Sigmoid colon (tissue), 7 donors: ENCODE measurements around the gene HPS1. TPM values are rescaled to one million over a fixed set of nuclear protein-coding genes. Genes with fewer than 3 reads are reported as not detected.

Experiments
- DNase-seq: peaks from one replicate; pipeline ENCODE4 v3.0.0-alpha.2; 2019
- H3K27ac ChIP-seq, 4 donors: fragments of 200-600 bp; sonication (generic); one replicate each; pipeline ENCODE4 v1.5.1; 2016 to 2019; ENCODE audit warnings: mild to moderate bottlenecking in 1 of 4
- H3K27me3 ChIP-seq, 3 donors: fragments of 200-600 bp; sonication (generic); one replicate each; pipeline ENCODE4 v1.5.1; 2019; ENCODE audit warnings: mild to moderate bottlenecking in 1 of 3
- H3K36me3 ChIP-seq, 4 donors: fragments of 200-600 bp; sonication (generic); one replicate each; pipeline ENCODE4 v1.5.1; 2016 to 2019
- H3K4me1 ChIP-seq, 4 donors: fragments of 200-600 bp; sonication (generic); one replicate each; pipeline ENCODE4 v1.5.1; 2017 to 2019
- H3K4me3 ChIP-seq, 4 donors: fragments of 200-600 bp; sonication (generic); one replicate each; pipeline ENCODE4 v1.5.1; 2017 to 2019; ENCODE audit warnings: mild to moderate bottlenecking in 2 of 4, moderate library complexity in 1 of 4
- H3K9me3 ChIP-seq, 4 donors: fragments of 200-600 bp in 3 of 4; sonication (generic) in 3 of 4; one replicate each; pipeline versions ENCODE4 v1.5.1 to v1.6.1; 2013 to 2019
- EP300 ChIP-seq, 4 donors: sonication (generic); formaldehyde crosslinking; IDR thresholded peaks; one replicate each; pipeline ENCODE4 v1.6.1; 2017; ENCODE audit warnings: antibody characterized with exemption in 4 of 4
- POLR2A ChIP-seq, 2 donors: fragments of 450-650 bp; IDR thresholded peaks; one replicate each; pipeline ENCODE4 v1.6.1; 2016; ENCODE audit warnings: antibody characterized with exemption in 2 of 2, mild to moderate bottlenecking in 2 of 2, moderate library complexity in 2 of 2
- POLR2AphosphoS5 ChIP-seq, 4 donors: sonication (generic); formaldehyde crosslinking; IDR thresholded peaks; one replicate each; pipeline ENCODE4 v1.6.1; 2017; ENCODE audit warnings: antibody characterized with exemption in 4 of 4
- WGBS, 2 donors: extraction: QIAGEN DNeasy Blood & Tissue Kit; methylation state at CpG; one replicate each; pipeline ENCODE4 v1.1.7; 2013; 5-methylcytosine and 5-hydroxymethylcytosine counted together
- intact Hi-C: fragments of 100-400 bp; cut with DNase I; formaldehyde crosslinking; loops from one replicate; pipeline ENCODE4 v1.15.1; 2023
- polyA plus RNA-seq, 3 donors: library from polyadenylated mRNA; stranded (reverse); fragments of 200-250 nt; gene quantifications; one replicate each; pipeline ENCODE4 v1.2.3, GENCODE V29; 2013
- total RNA-seq, 4 donors: library from RNA; depleted of rRNA; stranded (reverse); fragments of >200 nt; gene quantifications; one replicate each; pipeline ENCODE4 v1.1.0, GENCODE V29; 2016
- TF ChIP-seq, protein P1 (sequence below), 4 experiments: fragments of 450-650 bp in 3 of 4; fragments of 200-600 bp in 1 of 4; IDR thresholded peaks; one replicate each; pipeline ENCODE4 v1.5.1; 2016 to 2019; ENCODE audit warnings: antibody characterized with exemption in 4 of 4, mild to moderate bottlenecking in 3 of 4, moderate library complexity in 2 of 4
- donor health status: healthy with polysubstance abuse.
- donor health status: Bipolar disorder and iron deficiency.
- donor health status: healthy.

Gene HPS1
- total and polyA plus RNA-seq, 7 donors: 44.7 to 93.1 (median 70.7) TPM

GRCh38 chr10:98486421-98486820 lies 39.7 kb upstream of the HPS1 start:
- no peak for DNase-seq
- intact Hi-C loops: no loop called here

DNA sequence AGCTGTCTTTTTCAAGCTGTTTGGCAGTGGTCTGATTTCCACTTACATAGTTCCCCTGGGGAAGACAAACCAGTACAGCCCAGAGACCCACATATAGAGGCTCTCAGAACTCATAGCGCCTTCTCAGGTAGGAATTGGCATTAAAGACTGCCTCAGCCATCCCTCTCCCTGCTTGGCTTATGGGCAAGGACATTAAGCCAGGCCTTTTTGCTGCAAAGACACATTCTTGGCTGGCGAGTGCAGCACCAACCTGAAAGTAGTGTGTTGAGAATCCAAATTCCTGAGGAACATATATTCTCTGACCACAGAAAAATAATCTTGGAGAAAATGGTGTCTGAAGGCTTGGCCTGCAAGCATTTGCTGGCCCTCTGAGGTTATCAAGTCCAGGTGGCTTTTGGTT lies 39.2 kb upstream of the HPS1 start:
- Histone ChIP-seq H3K36me3 (no peaks in the 10 kb centered on the region), H3K27ac (no peak overlapping the region), H3K4me3 (no peak overlapping the region), H3K9me3 (no peaks in the 10 kb centered on the region), H3K27me3 (no peaks in the 10 kb centered on the region), H3K4me1 (peaks cover 0 to 6% (median 2%) of the 10 kb centered on the region in 4 donors)
- no peak for DNase-seq
- WGBS, 2 donors: 83 to 90% methylated on average over 2 of the region's 2 CpGs
- TF ChIP-seq EP300 (IDR thresholded peaks at IDR 0.05) (no peak), POLR2AphosphoS5 (IDR thresholded peaks at IDR 0.05) (no peak), POLR2A (IDR thresholded peaks at IDR 0.05) (no peak)
- TF ChIP-seq, protein P1, sequence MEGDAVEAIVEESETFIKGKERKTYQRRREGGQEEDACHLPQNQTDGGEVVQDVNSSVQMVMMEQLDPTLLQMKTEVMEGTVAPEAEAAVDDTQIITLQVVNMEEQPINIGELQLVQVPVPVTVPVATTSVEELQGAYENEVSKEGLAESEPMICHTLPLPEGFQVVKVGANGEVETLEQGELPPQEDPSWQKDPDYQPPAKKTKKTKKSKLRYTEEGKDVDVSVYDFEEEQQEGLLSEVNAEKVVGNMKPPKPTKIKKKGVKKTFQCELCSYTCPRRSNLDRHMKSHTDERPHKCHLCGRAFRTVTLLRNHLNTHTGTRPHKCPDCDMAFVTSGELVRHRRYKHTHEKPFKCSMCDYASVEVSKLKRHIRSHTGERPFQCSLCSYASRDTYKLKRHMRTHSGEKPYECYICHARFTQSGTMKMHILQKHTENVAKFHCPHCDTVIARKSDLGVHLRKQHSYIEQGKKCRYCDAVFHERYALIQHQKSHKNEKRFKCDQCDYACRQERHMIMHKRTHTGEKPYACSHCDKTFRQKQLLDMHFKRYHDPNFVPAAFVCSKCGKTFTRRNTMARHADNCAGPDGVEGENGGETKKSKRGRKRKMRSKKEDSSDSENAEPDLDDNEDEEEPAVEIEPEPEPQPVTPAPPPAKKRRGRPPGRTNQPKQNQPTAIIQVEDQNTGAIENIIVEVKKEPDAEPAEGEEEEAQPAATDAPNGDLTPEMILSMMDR (IDR thresholded peaks at IDR 0.05): no peak
- intact Hi-C loops: no loop called here

More at GRCh38 chr10:98486421-98486820, 39.7 kb upstream of the HPS1 start:
- H3K27me3 ChIP-seq: no peaks in the 10 kb centered on the region
- no peak overlapping the region for H3K4me3 ChIP-seq
- no peaks in the 10 kb centered on the region for H3K9me3 ChIP-seq
- peaks cover 0 to 6% (median 2%) of the 10 kb centered on the region in 4 donors for H3K4me1 ChIP-seq
- WGBS, 2 donors: 92 to 96% methylated on average over 3 of the region's 3 CpGs
- H3K27ac ChIP-seq: no peak overlapping the region
- H3K36me3 ChIP-seq: no peaks in the 10 kb centered on the region
- TF ChIP-seq EP300 (IDR thresholded peaks at IDR 0.05) (no peak), POLR2A (IDR thresholded peaks at IDR 0.05) (no peak), POLR2AphosphoS5 (IDR thresholded peaks at IDR 0.05) (no peak)
- TF ChIP-seq, protein P1 (IDR thresholded peaks at IDR 0.05): no peak

DNA sequence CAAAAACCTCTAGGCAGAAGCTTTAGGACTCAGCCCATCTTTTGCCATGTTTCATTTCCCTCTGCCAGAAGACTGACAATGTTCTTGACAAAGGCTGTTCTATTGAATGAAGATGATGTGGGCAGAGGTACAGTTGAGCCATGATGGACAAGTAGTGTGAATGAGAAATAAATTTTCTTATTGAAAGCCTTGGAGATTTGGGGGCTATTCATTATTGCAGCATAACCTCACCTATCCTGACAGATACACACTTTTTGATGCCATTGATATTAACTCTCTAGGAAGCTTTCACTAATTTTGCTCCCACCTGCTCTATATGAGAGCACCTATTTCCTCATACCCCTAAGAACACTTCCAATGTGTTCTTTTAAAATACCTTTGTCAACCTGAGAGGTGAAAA lies 36.9 kb upstream of the HPS1 start:
- Histone ChIP-seq H3K4me3 (no peak overlapping the region), H3K36me3 (no peaks in the 10 kb centered on the region), H3K27ac (no peak overlapping the region), H3K9me3 (no peaks in the 10 kb centered on the region), H3K4me1 (peaks cover 0 to 6% (median 2%) of the 10 kb centered on the region in 4 donors), H3K27me3 (no peaks in the 10 kb centered on the region)
- intact Hi-C loops: no loop called here
- no peak for DNase-seq
- TF ChIP-seq EP300 (IDR thresholded peaks at IDR 0.05) (no peak), POLR2A (IDR thresholded peaks at IDR 0.05) (no peak), POLR2AphosphoS5 (IDR thresholded peaks at IDR 0.05) (no peak)
- TF ChIP-seq, protein P1 (IDR thresholded peaks at IDR 0.05): no peak

- Histone ChIP-seq H3K27me3 (no peaks in the 10 kb centered on the region), H3K4me3 (no peak overlapping the region), H3K4me1 (peaks cover 0 to 6% (median 2%) of the 10 kb centered on the region in 4 donors), H3K27ac (no peak overlapping the region), H3K36me3 (no peaks in the 10 kb centered on the region), H3K9me3 (no peaks in the 10 kb centered on the region)
- no peak for DNase-seq
- 90% methylated on average over 2 of the region's 2 CpGs for WGBS, 2 donors
- TF ChIP-seq EP300 (IDR thresholded peaks at IDR 0.05): no peak
- intact Hi-C loops: no loop called here
These were observed 35.4 kb upstream of the HPS1 start for GRCh38 chr10:98482096-98482495.

GRCh38 chr10:98481404-98481945 lies 34.7 kb upstream of the HPS1 start:
- H3K9me3 ChIP-seq: no peaks in the 10 kb centered on the region
- no peaks in the 10 kb centered on the region for H3K36me3 ChIP-seq
- H3K4me3 ChIP-seq: no peak overlapping the region
- DNase-seq: no peak
- WGBS, 2 donors: 59 to 77% methylated on average over 5 of the region's 5 CpGs
- intact Hi-C loops: no loop called here
- no peaks in the 10 kb centered on the region for H3K27me3 ChIP-seq
- TF ChIP-seq, protein P1 (IDR thresholded peaks at IDR 0.05): no peak
- TF ChIP-seq EP300 (IDR thresholded peaks at IDR 0.05) (no peak), POLR2A (IDR thresholded peaks at IDR 0.05) (no peak), POLR2AphosphoS5 (IDR thresholded peaks at IDR 0.05) (no peak)
- H3K4me1 ChIP-seq: peaks cover 0 to 6% (median 2%) of the 10 kb centered on the region in 4 donors
- no peak overlapping the region for H3K27ac ChIP-seq
